Left kidney (tissue), 2 donors: Measurements from ENCODE around the gene NDUFA11. TPM values are rescaled to one million over a fixed set of nuclear protein-coding genes. Genes with fewer than 3 reads are reported as not detected.
"Not testable (repeated sequence)": the region's sequence is repeated elsewhere in the genome, so short reads cannot be mapped to it uniquely, and the experiment has no call there.

ENCODE experiments used
- DNase-seq: peaks from one replicate; pipeline ENCODE4 v3.0.0-alpha.2; 2013
- polyA plus RNA-seq: library from polyadenylated mRNA; unstranded; fragments of 120-200 nt; gene quantifications from one replicate; pipeline ENCODE4 v1.2.1, GENCODE V29; 2013; ENCODE audit not compliant: insufficient read length

The NDUFA11 gene
- polyA plus RNA-seq, 1 donor = 120 TPM

- no peak for DNase-seq
Measured at GRCh38 chr19:5892772-5893275, 10.8 kb downstream of the NDUFA11 start.

- no peak for DNase-seq
Measured at GRCh38 chr19:5891938-5892771, 11.4 kb downstream of the NDUFA11 start.

- DNase-seq = no peak
Measured at GRCh38 chr19:5891572-5891937, 12.0 kb downstream of the NDUFA11 start.

GRCh38 chr19:5890099-5890498, 13.5 kb downstream of the NDUFA11 start:
- DNase-seq = no peak

- no peak for DNase-seq
Measured at GRCh38 chr19:5889288-5889971, 14.2 kb downstream of the NDUFA11 start.

- not testable (repeated sequence) for DNase-seq
Measured at GRCh38 chr19:5884065-5884811, 19.4 kb downstream of the NDUFA11 start.

GRCh38 chr19:5883157-5883873, 20.3 kb downstream of the NDUFA11 start:
- DNase-seq = not testable (repeated sequence)

GRCh38 chr19:5882421-5882968, 21.1 kb downstream of the NDUFA11 start:
- DNase-seq = no peak

GRCh38 chr19:5881543-5882299, 21.9 kb downstream of the NDUFA11 start:
- DNase-seq = no peak

GRCh38 chr19:5880604-5881078, 22.9 kb downstream of the NDUFA11 start:
- no peak for DNase-seq

- no peak for DNase-seq
Measured at GRCh38 chr19:5880196-5880595, 23.4 kb downstream of the NDUFA11 start.

- DNase-seq = no peak
Measured at GRCh38 chr19:5877882-5878281, 25.7 kb downstream of the NDUFA11 start.

- DNase-seq = no peak
Measured at GRCh38 chr19:5877427-5877826, 26.2 kb downstream of the NDUFA11 start.

GRCh38 chr19:5874496-5874895, 29.1 kb downstream of the NDUFA11 start:
- DNase-seq = not testable (repeated sequence)

- no peak for DNase-seq
Measured at GRCh38 chr19:5873617-5874199, 29.9 kb downstream of the NDUFA11 start.

- DNase-seq = no peak
Measured at GRCh38 chr19:5870986-5871394, 32.6 kb downstream of the NDUFA11 start.

- DNase-seq = no peak
Measured at GRCh38 chr19:5867201-5868136, 36.1 kb downstream of the NDUFA11 start.

GRCh38 chr19:5865772-5866171, 37.8 kb downstream of the NDUFA11 start:
- DNase-seq = no peak
